IPS-NIHi7 (cell line): ENCODE measurements around the gene CATSPER1.
"Not testable (repeated sequence)": the region's sequence is repeated elsewhere in the genome, so short reads cannot be mapped to it uniquely, and the experiment has no call there.

Experiments used
- DNase-seq: peaks from one replicate; pipeline ENCODE4 v3.0.0; 2012; ENCODE audit warnings: mixed read lengths; ENCODE audit errors: extremely low spot score

Gene CATSPER1

DNA sequence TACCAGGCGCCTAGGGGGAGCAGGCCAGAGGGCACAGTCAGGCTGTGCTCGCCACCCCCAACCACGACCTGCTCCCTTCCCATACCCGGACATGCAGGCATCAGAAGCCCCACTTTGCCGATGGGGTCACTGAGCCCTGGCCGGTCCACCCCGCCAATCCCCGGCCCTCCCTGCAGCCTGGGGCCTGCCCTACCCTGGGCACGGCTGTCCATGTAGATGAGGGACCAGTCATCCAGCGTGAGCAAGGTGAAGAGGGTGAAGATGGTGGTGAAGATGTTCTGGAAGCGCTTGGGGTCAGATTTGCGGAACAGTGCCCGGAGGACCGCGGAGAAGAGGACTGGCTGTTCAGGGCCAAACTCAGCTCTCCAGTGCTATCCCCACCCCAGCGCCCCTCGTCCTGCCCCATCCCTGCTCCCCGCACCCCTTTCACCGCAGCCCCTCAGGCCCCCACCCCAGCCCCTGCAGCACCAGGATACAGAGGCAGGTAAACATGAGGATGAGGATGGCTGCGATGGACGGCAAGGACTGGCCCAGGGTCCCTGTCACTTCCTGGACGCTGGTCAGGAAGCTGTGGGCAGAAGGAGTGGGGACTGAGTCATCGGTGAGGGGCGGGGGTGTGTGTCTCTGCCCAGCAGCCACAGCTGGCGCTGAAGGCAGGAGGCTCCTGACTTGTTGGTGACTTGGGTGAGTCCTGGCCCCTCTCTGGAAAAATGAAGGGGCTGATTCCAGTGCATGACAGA lies 5.5 kb downstream of the CATSPER1 start:
- DNase-seq = no peak

DNA sequence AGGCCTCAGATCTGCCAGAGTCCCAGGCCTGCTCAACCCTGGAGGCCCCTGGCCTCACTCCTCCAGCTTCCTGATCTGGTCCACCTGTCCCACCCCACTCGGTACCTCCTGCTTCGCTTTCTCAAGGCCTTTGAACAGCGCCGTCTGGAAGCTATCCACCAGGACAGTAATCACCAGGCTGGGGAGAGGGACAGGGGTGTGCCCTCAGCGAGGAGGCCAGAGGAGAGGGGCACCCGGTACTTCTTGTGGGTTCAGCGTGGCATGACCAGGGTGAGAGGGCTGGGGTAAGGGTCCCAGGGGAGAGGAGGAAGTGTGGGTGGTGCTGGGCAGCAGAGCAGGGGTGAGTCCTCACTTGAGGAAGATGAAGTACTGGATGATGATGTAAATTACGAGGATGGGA lies 6.1 kb downstream of the CATSPER1 start:
- DNase-seq = no peak

DNA sequence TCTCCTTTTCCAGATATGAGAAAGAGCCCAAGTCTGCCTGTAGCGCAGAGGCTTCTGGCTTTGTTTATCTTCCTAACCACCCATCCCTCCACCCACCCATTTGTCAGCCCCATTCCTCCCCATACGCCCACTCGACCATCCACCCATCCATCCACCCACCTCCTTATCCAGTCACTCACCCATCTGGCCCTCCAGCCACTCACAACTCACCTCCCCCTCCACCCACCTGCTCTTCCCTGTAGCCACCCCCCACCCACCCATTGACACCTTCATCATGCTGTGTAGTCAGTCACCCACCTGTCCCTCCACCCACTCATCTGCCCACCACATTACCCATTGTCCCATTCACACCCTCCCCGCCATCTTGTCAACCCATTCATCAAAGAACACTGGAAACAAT lies 9.0 kb downstream of the CATSPER1 start:
- no peak for DNase-seq

DNA sequence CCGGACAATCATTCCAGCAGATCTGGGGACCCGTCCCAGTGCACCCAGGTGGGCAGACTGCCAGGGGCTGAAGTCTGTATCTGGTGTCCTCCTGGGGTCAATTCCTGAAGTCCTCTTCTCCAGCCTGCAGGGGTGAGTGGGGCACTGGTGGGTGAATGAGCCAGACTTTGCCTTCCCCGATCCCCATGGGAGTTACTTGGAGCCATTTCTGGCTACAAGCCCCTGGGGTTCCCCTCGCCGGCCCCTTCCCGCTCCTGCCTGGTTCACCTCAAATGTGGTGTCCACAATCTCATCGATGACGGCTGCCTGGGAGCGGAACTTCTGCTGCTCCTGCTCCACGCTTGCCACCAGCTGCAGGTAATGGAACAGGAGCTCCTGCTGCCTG lies 9.5 kb downstream of the CATSPER1 start:
- DNase-seq = no peak

DNA sequence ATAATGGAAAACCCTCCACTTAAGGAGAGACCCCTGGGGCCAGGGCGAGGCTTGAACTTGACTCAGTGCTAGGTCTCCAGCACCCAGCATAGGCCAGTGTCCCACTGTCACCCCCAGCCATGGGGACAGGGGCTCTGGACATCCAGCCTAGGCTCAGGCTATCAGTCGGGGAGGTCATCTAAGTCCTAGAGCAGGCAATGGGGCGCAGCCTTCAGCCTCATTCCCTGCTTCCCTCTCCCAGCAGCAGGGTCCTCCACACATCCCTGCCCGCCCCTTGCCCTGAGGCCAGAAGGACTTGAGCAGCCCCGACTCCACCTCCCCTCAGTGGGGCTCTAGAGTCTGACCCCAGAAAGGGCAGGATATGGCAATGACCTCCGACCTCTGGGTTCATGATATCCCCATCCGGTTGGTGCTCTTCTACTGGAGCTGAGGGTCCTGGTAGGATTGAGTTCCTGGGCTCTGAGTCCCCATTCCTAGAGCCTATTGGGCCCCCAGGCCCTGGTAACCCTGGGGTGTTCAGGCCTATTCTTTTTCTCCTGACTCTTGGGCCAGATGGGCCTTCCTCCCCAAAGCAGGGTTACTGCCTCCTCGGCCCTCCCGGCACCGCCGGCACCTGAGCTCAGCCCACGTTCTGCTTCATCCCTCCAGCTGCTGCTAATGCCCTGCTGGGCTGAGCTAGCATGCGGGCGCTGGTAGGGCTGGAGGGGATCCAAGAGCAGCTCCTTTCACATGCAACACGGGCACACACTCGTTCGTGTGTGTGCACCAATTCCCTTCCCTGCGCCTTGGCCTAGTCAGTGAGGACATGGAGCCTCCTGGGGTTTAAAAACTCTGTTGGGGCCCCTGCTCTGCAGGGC lies 10.1 kb downstream of the CATSPER1 start:
- no peak for DNase-seq

DNA sequence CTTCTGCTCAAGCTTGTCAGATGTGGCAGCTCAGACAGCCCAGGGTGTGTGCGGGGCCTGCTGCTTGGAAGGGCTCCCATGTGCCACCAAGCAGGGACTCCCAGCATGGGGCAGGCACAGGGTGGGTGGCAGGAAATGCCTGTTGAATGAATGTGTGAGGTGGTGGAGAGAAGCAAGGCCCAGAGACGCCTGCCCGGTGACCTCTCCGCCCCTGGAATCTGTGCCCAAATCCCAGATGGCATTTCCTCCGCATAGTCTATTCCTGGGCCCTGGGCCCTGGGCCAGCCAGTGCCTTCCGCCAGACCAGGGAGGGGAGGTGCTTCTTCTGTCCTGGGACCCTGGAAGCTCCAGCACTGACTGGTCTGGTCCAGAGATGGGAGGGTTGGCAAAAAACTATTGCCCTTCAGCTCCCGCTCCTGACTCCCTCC lies 10.8 kb downstream of the CATSPER1 start:
- no peak for DNase-seq

DNA sequence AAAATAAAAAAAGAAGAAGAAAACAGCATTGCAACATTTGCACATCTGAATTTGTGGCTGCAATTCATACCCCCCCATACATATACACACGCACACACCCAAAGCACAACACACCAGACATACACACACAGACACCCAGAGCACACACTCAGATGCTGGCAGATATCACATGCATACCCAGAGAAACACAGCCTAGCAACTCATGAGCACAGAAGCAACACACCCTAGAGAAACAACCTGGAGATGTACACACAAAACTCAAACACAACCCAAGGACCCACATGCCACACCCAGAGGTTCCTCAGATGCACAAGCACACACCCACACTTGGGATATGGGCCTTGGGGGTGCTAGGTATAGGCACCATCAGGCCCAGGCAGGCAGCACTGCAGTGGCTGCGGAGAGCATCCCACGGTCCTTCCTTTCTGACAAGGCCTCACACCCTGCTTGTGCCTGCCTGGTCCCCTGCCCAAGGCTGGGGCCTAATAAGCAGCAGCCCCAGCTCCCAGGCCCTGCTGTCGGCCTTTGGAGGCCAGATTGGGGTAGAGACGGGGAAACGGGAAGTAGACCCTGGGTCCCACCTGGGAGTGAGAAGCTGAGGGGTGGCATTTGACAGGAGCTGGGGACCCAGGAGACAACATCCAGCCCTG lies 11.3 kb downstream of the CATSPER1 start:
- DNase-seq = no peak

DNA sequence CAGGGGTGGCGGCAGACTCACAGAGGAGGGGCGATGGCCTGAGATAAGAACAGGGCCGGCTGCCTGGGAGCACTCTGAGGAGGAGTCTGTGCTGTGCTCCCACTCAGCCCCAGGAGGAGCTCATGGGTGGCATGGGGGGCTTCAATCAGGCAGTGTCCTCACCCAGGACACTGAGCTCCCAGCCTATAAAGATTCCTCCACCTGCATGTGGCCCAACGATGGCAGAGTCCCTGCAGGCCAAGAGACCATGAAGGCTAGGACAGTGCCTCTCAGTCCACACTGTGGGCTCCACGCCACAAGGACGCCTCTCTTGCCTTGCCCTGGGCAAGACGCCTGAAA lies 12.5 kb downstream of the CATSPER1 start:
- no peak for DNase-seq

DNA sequence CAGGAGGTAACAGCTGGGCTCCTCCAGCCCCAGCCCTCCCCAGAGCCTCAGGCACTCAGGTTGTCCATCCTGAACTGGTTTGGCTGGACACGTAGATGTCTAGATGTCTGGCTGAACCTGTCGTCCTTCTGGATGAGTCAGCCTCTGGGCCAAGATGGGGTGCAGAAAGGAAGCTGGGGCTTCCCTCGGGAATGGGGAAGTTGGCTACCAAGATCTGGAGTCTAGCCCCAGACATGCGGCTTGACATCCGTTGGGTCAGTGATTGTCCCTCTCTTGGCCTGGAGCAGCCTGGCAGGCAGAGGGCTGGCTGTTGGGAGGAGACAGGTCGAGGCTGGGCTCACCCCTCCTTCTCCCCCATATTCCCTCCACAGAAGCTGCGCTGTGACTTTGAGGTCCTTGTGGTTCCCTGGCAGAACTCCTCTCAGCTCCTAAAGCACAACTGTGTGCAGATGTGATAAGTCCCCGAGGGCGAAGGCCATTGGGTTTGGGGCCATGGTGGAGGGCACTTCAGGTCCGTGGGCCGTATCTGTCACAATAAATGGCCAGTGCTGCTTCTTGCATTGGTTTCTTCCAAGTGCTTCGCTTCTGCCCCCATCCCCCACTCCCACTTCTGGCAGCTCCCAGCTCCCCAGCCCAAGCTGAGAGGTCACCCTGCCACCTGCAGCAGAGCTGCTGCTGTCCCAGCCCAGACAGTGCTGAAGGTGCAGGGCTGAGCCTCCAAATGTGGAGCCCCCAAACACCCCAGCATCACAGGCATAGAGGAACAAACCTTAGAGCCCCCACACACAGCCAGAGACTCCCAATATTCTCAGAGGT lies 13.1 kb downstream of the CATSPER1 start:
- DNase-seq = no peak

DNA sequence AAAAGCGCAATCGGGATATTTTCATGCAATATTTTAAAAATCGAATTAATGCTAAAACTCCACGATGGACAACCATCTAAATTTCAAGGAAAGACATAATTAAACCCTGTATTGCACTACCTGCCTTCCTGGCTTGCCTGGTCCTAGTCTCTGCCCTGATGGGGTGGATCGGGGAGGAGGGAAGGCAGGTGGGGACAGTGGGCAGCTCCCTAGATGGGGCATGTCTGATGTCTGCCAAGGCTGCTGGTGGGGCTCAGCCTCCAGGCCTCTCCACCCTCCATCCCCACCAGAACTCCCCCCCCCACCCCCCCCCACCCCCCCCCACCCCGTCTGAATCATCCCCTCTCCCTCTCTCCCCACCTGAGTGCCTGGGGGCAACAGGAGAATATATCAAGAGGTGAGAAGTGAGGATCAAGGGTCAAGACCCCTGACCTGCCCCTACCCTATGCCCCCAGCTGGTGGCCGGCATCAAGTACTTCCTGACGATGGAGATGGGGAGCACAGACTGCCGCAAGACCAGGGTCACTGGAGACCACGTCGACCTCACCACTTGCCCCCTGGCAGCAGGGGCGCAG lies 13.8 kb downstream of the CATSPER1 start:
- no peak for DNase-seq

DNA sequence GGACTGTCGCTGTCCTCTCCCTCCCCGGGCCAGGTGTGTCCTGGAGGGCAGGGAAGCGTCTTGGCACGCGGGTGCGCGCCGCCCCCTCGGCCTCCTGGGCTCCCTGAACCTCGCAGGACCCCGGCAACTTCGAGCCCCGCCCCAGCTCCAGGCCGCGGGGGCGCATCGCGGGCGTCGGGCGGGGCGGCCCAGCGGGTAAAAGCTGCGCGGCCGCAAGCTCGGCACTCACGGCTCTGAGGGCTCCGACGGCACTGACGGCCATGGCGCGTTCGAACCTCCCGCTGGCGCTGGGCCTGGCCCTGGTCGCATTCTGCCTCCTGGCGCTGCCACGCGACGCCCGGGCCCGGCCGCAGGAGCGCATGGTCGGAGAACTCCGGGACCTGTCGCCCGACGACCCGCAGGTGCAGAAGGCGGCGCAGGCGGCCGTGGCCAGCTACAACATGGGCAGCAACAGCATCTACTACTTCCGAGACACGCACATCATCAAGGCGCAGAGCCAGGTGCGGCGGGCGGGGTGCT lies 14.4 kb downstream of the CATSPER1 start, which contains the start of gene CST6:
Gene CST6, plus strand, starts transcription at position 224 of the 519 bp plus-strand sequence. Its CDS starts 37 bp downstream, at position 261.
- no peak for DNase-seq

DNA sequence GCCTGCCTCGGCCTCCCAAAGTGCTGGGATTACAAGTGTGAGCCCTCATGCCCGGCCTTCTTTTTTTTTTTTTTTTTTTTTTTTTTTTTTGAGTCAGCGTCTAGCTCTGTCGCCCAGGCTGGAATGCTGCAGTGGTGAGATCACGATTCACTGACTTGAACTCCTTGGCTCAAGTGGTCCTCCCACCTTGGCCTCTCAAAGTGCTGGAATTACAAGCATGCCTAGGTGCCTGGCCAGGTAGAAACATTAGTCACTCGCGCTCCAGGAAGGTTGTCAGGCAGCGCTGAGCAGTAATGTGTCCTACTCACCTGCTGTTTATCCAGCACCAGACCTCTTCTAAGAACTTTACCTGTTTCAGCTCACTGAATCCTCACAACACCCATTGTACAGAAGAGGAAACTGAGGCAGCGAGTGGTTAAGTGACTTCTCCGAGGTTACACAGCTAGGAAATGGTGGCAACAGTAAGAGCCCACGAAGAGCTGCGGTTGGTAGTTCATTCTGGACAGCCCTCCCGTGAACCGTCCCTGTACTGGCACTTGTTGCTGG lies 15.0 kb downstream of the CATSPER1 start:
- no peak for DNase-seq

DNA sequence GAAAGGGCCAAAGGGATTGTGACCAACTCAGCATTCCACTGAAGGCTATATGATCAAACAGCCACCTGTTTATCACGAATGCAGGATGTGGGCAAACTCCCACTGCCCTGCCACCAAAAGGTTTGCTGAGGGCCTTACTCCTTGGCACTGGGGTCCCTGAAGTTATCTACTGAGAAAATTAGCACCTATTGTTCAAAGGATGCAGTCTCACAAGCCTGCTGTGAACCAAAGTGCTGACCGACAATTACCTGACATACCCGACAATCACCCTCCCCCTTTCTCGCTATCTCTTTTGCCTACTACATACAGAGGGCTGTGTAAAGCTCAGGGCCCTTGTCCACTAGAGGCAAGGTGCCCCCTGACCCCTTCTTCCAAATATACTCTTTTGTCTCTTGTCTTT lies 16.2 kb downstream of the CATSPER1 start:
- not testable (repeated sequence) for DNase-seq

DNA sequence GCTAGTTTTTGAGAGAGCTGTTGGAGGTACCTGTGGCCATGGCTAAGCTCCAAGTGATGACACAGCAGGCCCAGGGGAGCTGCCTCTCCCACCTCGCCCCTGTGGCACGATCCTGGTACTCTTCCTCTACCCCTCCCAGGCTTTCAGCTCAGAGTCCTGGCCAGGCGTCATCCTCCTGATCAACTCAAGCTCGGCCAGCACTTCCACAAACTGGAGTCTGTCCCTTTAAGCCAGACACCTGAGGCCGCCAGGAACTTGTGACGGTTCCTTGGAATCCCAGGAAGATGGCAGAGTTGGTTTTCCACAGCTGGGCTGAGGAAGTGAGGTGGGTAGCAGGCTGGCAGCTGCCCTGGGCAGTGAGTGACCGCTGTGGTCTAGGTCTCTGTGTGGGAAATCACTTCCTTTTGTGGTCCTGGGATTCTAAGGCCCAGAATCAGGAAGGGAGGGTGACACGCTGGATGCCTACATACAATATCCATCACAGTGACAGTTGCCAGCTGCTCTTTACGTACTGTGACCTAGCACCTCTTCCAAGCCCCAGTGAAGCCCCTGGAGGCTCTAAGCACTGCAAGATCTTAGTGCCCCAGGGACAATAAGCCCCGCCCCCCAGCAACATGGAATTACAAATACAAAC lies 17.7 kb downstream of the CATSPER1 start:
- DNase-seq = no peak

DNA sequence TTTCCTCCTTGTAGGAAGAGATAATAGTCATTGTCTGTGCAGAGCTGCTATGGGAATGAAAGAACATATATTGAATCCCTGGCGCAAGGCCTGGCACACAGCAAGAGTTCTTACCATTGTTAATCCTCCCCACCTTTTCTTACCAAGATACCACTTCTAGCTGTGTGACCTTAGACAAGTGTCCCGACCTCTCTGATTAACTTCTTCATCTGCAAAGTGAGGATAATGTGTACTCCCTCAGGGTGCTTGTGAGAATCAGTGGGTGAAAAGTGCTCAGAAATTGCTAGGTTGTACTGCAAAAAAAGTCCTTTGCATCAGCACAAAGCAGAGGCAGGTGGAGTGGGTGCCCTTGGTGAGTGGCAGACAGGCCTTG lies 18.2 kb downstream of the CATSPER1 start:
- no peak for DNase-seq

DNA sequence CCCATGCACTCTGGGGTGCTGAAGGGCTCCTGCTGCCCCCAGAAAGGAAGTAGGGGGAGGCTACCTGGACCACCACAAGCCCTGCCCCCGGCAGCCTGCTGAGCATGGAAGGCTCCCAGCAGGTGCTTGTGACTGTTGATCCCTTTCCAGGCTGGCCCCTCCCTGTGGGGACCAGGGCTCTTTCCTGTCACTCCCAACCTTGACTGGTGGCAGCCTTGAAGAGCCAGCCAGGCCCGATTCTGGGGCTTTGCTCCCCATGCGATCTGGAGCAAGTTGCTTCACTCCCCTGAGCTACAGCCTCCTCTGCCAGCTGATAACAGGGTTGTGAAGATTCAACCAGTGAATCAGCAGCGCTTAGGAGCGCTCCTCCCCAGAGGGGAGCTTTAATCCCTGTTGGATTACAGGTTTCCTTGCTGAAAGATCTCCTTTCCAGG lies 19.1 kb downstream of the CATSPER1 start:
- no peak for DNase-seq

DNA sequence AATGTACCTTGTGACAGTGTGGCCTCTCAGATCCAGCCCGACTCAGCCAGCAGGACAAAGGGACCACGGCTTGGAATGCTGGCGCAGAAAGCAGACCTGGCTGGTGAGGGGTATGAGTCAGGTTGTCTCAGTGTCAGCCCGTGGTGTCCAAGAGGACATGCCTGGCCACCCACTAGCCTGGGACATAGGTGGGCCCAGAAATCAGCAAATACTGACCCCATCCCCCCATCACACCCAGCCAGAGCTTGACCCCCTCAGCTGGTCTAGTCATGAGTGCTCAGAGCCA lies 19.4 kb downstream of the CATSPER1 start:
- DNase-seq = no peak

DNA sequence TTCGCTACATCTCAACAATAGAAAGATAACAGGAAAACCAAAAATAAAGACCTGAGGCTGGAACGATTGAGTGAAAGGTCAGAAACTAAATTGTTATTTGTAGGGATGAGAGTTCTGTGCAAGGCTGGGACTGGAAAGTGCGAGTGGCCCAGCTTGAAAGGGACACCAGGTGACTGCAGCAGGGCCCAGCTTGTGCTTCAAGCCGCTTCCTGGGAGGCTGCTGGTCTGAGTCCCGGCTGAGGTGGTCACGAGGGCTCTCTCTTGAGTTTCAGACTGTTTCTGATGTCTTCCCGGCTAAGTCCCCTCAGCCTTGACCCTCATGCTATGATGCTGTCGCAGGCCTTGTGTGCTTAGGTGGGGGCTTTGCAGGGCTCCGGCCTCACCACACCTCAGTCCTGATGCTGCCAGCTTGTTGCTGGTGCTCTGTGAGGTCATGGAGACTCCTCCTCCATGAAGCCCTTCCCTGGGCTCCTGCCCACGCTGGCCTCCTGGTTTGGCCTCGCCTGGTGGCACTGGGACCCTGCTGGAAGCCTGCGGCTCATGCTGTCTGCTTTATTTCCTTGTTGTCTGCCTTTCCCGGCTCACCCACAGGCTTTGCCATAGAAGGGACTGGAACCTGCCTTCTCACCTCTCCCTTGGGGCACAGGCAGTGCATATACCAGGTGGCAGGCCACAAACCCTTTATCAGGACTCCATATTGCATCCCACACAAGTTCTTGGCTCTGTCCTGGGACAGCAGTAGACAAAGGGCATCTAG lies 20.0 kb downstream of the CATSPER1 start:
- no peak for DNase-seq

DNA sequence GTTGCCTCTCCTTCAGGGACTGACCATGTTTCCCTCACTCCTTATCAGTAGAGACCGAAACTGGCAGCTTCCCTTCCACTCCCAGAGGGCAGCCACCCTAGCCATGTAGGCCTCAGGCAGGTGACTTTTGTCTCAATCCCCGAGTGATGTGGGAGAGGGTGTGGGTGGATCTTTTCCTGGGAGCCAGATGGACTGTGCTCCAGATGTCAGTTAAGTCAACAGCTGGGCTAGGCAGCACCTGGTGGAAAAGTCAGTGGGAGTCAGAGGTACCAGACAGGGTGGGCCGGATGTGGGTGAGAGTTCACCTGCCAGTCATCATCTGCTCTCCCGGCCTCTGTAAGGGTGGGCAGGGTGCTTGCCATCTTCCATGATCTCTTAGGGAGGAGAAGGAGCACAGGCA lies 22.1 kb downstream of the CATSPER1 start:
- no peak for DNase-seq

DNA sequence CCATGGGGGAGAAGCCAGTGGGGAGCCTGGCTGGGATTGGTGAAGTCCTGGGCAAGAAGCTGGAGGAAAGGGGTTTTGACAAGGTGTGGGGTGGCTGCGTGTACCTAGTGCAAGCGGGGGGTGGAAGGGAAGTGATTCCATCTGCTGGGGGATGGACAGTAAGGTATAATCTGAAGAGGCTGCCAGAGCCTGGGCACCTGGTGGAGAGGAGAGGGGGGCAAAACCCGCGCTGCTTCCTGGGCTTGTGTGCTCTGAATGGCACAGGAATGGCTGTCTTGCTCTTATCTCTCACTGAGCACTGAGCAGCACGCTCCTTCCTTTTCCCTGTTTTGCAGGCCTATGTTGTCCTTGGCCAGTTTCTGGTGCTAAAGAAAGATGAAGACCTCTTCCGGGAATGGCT lies 23.0 kb downstream of the CATSPER1 start:
- no peak for DNase-seq
